Loucy (cell line): Measurements from ENCODE around the gene TET1.

Experiments used
- H2AFZ ChIP-seq: fragments of 200-600 bp; sonication (generic); 2 replicates; pipeline ENCODE4 v1.6.0; 2016; ENCODE audit warnings: antibody characterized with exemption, mild to moderate bottlenecking, low read length, moderate library complexity
- H3F3A ChIP-seq: fragments of 200-600 bp; 2 replicates; pipeline ENCODE4 v1.6.0; 2016; ENCODE audit warnings: antibody characterized with exemption, low read depth, mild to moderate bottlenecking
- H3K27me3 ChIP-seq: fragments of 200-600 bp; sonication (generic); 2 replicates; pipeline ENCODE4 v1.6.1; 2014; ENCODE audit warnings: low read length, mild to moderate bottlenecking; ENCODE audit not compliant: insufficient read depth, poor library complexity, severe bottlenecking
- H3K36me3 ChIP-seq: fragments of 200-600 bp; sonication (generic); 2 replicates; pipeline ENCODE4 v1.6.1; 2016; ENCODE audit warnings: low read length; ENCODE audit not compliant: insufficient read depth
- H3K4me1 ChIP-seq: fragments of 200-600 bp; sonication (generic); 2 replicates; pipeline ENCODE4 v1.5.1; 2014; ENCODE audit warnings: low read length, mild to moderate bottlenecking; ENCODE audit not compliant: insufficient read depth, poor library complexity, severe bottlenecking
- H3K4me2 ChIP-seq: fragments of 200-600 bp; sonication (generic); 2 replicates; pipeline ENCODE4 v1.6.0; 2014; ENCODE audit warnings: antibody characterized with exemption, low read length, low read depth, mild to moderate bottlenecking; ENCODE audit not compliant: poor library complexity, severe bottlenecking
- H3K4me3 ChIP-seq: fragments of 200-600 bp; sonication (generic); 2 replicates; pipeline ENCODE4 v1.5.1; 2014; ENCODE audit warnings: low read length, mild to moderate bottlenecking, mixed read lengths; ENCODE audit not compliant: poor library complexity, severe bottlenecking
- H3K79me2 ChIP-seq: fragments of 200-600 bp; sonication (generic); 2 replicates; pipeline ENCODE4 v1.6.1; 2014; ENCODE audit warnings: low read length; ENCODE audit not compliant: insufficient read depth
- H3K9ac ChIP-seq: fragments of 200-600 bp; sonication (generic); 2 replicates; pipeline ENCODE4 v1.6.0; 2014; ENCODE audit warnings: mild to moderate bottlenecking, low read depth, low read length, moderate library complexity; ENCODE audit not compliant: poor library complexity, severe bottlenecking
- H3K9me2 ChIP-seq: fragments of 200-600 bp; sonication (generic); replicated peaks from 2 replicates; pipeline ENCODE4 v1.6.1; 2016; ENCODE audit warnings: low read depth, low read length, mixed read lengths
- H3K9me3 ChIP-seq: fragments of 200-600 bp; sonication (generic); 2 replicates; pipeline ENCODE4 v1.6.1; 2014; ENCODE audit warnings: mild to moderate bottlenecking, antibody characterized with exemption, low read length, low read depth; ENCODE audit not compliant: insufficient read depth
- H4K20me1 ChIP-seq: fragments of 200-600 bp; sonication (generic); 2 replicates; pipeline ENCODE4 v1.6.0; 2014; ENCODE audit warnings: antibody characterized with exemption, low read length, mild to moderate bottlenecking; ENCODE audit not compliant: insufficient read depth, poor library complexity, severe bottlenecking
- EZH2phosphoT487 ChIP-seq: fragments of 200-600 bp; IDR thresholded peaks from 2 replicates; pipeline ENCODE4 v1.6.1; 2018; ENCODE audit warnings: antibody characterized with exemption, mild to moderate bottlenecking, moderate library complexity, borderline replicate concordance
- TF ChIP-seq, protein P1 (sequence below): fragments of 200-600 bp; sonication (generic); conservative IDR thresholded peaks from 2 replicates; pipeline ENCODE4 v1.5.1; 2014; ENCODE audit warnings: mild to moderate bottlenecking, antibody characterized with exemption, low read length

Gene TET1

DNA sequence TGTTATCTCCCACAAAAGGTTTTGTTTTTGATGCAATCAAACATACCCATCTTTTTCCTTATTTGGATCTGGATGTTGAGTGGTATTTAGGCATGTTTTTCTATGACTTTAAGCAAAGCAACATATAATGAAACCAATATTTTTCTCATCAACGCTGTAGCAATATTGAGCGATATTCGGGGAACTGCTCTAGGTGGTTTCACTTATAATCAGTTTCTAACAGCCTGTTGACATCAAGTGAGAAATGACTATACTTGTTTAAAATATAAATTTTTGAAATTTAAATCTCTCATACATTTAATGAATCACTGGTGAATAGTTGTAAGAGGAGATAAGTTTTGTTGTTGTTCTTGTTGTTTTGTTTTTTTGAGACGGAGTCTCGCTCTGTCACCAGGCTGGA is 108.1 kb downstream of the TET1 start:
- H3F3A ChIP-seq, result no peaks in the 10 kb centered on the region
- H2AFZ ChIP-seq, result no peak overlapping the region
- H3K9ac ChIP-seq, result no peak overlapping the region
- H3K4me1 ChIP-seq, result no peaks in the 10 kb centered on the region
- H3K4me3 ChIP-seq, result no peak overlapping the region
- TF ChIP-seq EZH2phosphoT487, result no peak
- TF ChIP-seq, protein P1, sequence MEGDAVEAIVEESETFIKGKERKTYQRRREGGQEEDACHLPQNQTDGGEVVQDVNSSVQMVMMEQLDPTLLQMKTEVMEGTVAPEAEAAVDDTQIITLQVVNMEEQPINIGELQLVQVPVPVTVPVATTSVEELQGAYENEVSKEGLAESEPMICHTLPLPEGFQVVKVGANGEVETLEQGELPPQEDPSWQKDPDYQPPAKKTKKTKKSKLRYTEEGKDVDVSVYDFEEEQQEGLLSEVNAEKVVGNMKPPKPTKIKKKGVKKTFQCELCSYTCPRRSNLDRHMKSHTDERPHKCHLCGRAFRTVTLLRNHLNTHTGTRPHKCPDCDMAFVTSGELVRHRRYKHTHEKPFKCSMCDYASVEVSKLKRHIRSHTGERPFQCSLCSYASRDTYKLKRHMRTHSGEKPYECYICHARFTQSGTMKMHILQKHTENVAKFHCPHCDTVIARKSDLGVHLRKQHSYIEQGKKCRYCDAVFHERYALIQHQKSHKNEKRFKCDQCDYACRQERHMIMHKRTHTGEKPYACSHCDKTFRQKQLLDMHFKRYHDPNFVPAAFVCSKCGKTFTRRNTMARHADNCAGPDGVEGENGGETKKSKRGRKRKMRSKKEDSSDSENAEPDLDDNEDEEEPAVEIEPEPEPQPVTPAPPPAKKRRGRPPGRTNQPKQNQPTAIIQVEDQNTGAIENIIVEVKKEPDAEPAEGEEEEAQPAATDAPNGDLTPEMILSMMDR, result no peak
- H3K9me2 ChIP-seq, result no peaks in the 10 kb centered on the region
- no peak overlapping the region for H3K4me2 ChIP-seq
- H4K20me1 ChIP-seq, result peaks cover 5% of the 10 kb centered on the region
- H3K79me2 ChIP-seq, result no peaks in the 10 kb centered on the region
- H3K36me3 ChIP-seq, result peaks cover 60% of the 10 kb centered on the region; the same call in 1 of the 2 replicates
- no peaks in the 10 kb centered on the region for H3K27me3 ChIP-seq
- H3K9me3 ChIP-seq, result no peaks in the 10 kb centered on the region

DNA sequence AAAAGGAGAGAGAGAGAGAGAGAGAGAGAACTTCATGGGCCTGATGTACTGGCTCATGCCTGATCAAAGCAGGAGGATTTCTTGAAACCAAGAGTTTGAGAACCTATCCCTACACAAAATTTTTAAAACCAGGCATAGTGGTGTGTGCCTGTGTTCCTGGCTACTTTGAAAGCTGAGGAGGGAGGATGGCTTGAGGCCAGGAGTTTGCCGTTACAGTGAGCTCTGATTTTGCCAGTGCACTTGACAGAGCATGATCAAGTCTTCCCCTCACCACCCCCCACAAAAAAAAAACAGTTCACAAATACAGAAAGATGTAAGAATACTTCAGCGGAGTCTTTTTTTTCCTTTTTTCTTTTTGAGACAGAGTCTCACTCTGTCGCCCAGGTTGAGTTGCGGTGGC is 108.8 kb downstream of the TET1 start:
- no peak for TF ChIP-seq EZH2phosphoT487
- TF ChIP-seq, protein P1, result no peak
- peaks cover 66% of the 10 kb centered on the region; the same call in 1 of the 2 replicates for H3K36me3 ChIP-seq
- no peak overlapping the region for H2AFZ ChIP-seq
- no peaks in the 10 kb centered on the region for H3K79me2 ChIP-seq
- no peaks in the 10 kb centered on the region for H3F3A ChIP-seq
- no peak overlapping the region for H3K4me2 ChIP-seq
- no peaks in the 10 kb centered on the region for H3K4me1 ChIP-seq
- H3K4me3 ChIP-seq, result no peak overlapping the region
- no peaks in the 10 kb centered on the region for H3K9me2 ChIP-seq
- no peaks in the 10 kb centered on the region for H3K27me3 ChIP-seq
- H4K20me1 ChIP-seq, result peaks cover 5% of the 10 kb centered on the region
- H3K9me3 ChIP-seq, result no peaks in the 10 kb centered on the region
- H3K9ac ChIP-seq, result no peak overlapping the region

DNA sequence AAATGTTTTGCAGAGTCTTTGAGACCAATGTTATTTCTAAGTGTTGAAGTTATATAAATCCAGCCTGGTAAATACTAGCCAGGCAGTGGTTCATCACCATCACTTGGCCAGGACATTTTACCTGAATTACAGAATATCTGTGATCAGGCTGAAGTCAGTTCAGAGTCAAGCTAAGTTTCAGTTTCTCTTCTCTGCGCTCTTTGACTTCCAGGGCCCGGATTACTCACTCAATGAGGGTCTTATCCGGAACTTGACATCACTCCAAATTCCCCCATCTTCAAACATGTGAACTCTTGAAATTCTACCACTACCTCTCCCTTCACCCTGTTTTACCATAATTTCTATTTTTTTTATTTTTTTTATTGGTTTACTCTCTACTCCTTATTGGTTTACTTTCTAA is 124.3 kb downstream of the TET1 start:
- Histone ChIP-seq H3K27me3 (no peaks in the 10 kb centered on the region), H3K4me3 (no peak overlapping the region), H3F3A (no peaks in the 10 kb centered on the region), H3K9ac (no peak overlapping the region), H3K9me3 (no peaks in the 10 kb centered on the region), H3K4me2 (no peak overlapping the region), H3K9me2 (no peaks in the 10 kb centered on the region), H3K36me3 (peaks cover 70% of the 10 kb centered on the region; the same call in 1 of the 2 replicates), H4K20me1 (no peaks in the 10 kb centered on the region), H2AFZ (no peak overlapping the region), H3K4me1 (no peaks in the 10 kb centered on the region), H3K79me2 (no peaks in the 10 kb centered on the region)
- TF ChIP-seq, protein P1, result no peak
- TF ChIP-seq EZH2phosphoT487, result no peak
